H9 (cell line): ENCODE measurements around the gene RBPJ. TPM values are rescaled to one million over a fixed set of nuclear protein-coding genes. Genes with fewer than 3 reads are reported as not detected.

ENCODE experiments used
- DNase-seq: peaks from one replicate; pipeline ENCODE4 v3.0.0-alpha.2; 2017
- H2AFZ ChIP-seq: one replicate; pipeline ENCODE4 v1.6.1; 2013; ENCODE audit warnings: mild to moderate bottlenecking, low read length, control low read depth, moderate library complexity
- H2AK5ac ChIP-seq: 2 replicates; pipeline ENCODE4 v1.6.1; 2013; ENCODE audit warnings: low read length, control low read depth, mixed read lengths; ENCODE audit not compliant: insufficient read length
- H2BK120ac ChIP-seq: one replicate; pipeline ENCODE4 v1.6.1; 2013; ENCODE audit warnings: low read depth, mild to moderate bottlenecking, low read length, control low read depth, inconsistent platforms; ENCODE audit not compliant: poor library complexity, severe bottlenecking
- H2BK12ac ChIP-seq: 2 replicates; pipeline ENCODE4 v1.6.1; 2013; ENCODE audit warnings: low read length, control low read depth, mixed read lengths, low read depth; ENCODE audit not compliant: insufficient read length
- H2BK15ac ChIP-seq: 2 replicates; pipeline ENCODE4 v1.6.1; 2013; ENCODE audit warnings: low read depth, low read length, control low read depth
- H2BK20ac ChIP-seq: one replicate; pipeline ENCODE4 v1.6.1; 2013; ENCODE audit warnings: low read depth, mild to moderate bottlenecking, low read length, control low read depth, inconsistent platforms; ENCODE audit not compliant: poor library complexity, severe bottlenecking
- H2BK5ac ChIP-seq: 2 replicates; pipeline ENCODE4 v1.6.1; 2013; ENCODE audit warnings: low read length, control low read depth, mixed read lengths; ENCODE audit not compliant: insufficient read length
- H3K14ac ChIP-seq: 2 replicates; pipeline ENCODE4 v1.6.1; 2013; ENCODE audit warnings: low read length, control low read depth; ENCODE audit not compliant: insufficient read depth
- H3K18ac ChIP-seq: 2 replicates; pipeline ENCODE4 v1.6.1; 2013; ENCODE audit warnings: low read depth, mild to moderate bottlenecking, mixed read lengths, low read length, control low read depth; ENCODE audit not compliant: insufficient read length
- H3K23ac ChIP-seq: 2 replicates; pipeline ENCODE4 v1.6.1; 2013; ENCODE audit warnings: low read length, control low read depth, mixed read lengths, low read depth; ENCODE audit not compliant: insufficient read length
- H3K23me2 ChIP-seq: 2 replicates; pipeline ENCODE4 v1.6.1; 2013; ENCODE audit warnings: low read depth, mild to moderate bottlenecking, mixed read lengths, low read length, control low read depth; ENCODE audit not compliant: insufficient read length, poor library complexity, severe bottlenecking
- H3K27ac ChIP-seq: 2 replicates; pipeline ENCODE4 v1.5.1; 2013; ENCODE audit warnings: low read length, control low read depth, mixed read lengths, low read depth; ENCODE audit not compliant: insufficient read length
- H3K27me3 ChIP-seq: 2 replicates; pipeline ENCODE4 v1.6.1; 2013; ENCODE audit warnings: low read length, control low read depth, inconsistent platforms; ENCODE audit not compliant: insufficient read depth
- H3K4ac ChIP-seq: 2 replicates; pipeline ENCODE4 v1.6.1; 2013; ENCODE audit warnings: low read depth, mild to moderate bottlenecking, control low read depth, inconsistent platforms, low read length, moderate library complexity
- H3K4me1 ChIP-seq: 2 replicates; pipeline ENCODE4 v1.6.1; 2013; ENCODE audit warnings: low read length, control low read depth, inconsistent platforms; ENCODE audit not compliant: insufficient read depth
- H3K4me2 ChIP-seq: 2 replicates; pipeline ENCODE4 v1.6.1; 2013; ENCODE audit warnings: low read length, control low read depth, mixed read lengths; ENCODE audit not compliant: insufficient read length, insufficient read depth
- H3K56ac ChIP-seq: 2 replicates; pipeline ENCODE4 v1.6.1; 2013; ENCODE audit warnings: low read depth, mild to moderate bottlenecking, mixed read lengths, low read length, control low read depth; ENCODE audit not compliant: insufficient read length
- H3K79me1 ChIP-seq: 2 replicates; pipeline ENCODE4 v1.6.1; 2013; ENCODE audit warnings: low read depth, mild to moderate bottlenecking, moderate library complexity, low read length, control low read depth, inconsistent platforms; ENCODE audit not compliant: insufficient read depth, poor library complexity, severe bottlenecking
- H3K79me2 ChIP-seq: 2 replicates; pipeline ENCODE4 v1.6.1; 2013; ENCODE audit warnings: low read length, control low read depth, inconsistent platforms; ENCODE audit not compliant: insufficient read depth
- H3K9ac ChIP-seq: 2 replicates; pipeline ENCODE4 v1.6.1; 2013; ENCODE audit warnings: low read length, control low read depth, mixed read lengths; ENCODE audit not compliant: insufficient read length; ENCODE audit errors: extremely low read depth
- H3K9me3 ChIP-seq: one replicate; pipeline ENCODE4 v1.6.1; 2013; ENCODE audit warnings: low read depth, low read length, inconsistent platforms; ENCODE audit not compliant: control insufficient read depth
- H3T11ph ChIP-seq: one replicate; pipeline ENCODE4 v1.6.1; 2013; ENCODE audit warnings: mild to moderate bottlenecking, low read length, control low read depth, inconsistent platforms
- H4K20me1 ChIP-seq: one replicate; pipeline ENCODE4 v1.6.1; 2013; ENCODE audit not compliant: control insufficient read depth, insufficient read length, insufficient read depth
- H4K5ac ChIP-seq: 2 replicates; pipeline ENCODE4 v1.6.1; 2013; ENCODE audit warnings: low read depth, mild to moderate bottlenecking, mixed read lengths, low read length, control low read depth; ENCODE audit not compliant: insufficient read length
- H4K8ac ChIP-seq: replicated peaks from 2 replicates; pipeline ENCODE4 v1.6.1; 2013; ENCODE audit warnings: low read length, control low read depth, mixed read lengths, low read depth; ENCODE audit not compliant: insufficient read length
- H4K91ac ChIP-seq: 2 replicates; pipeline ENCODE4 v1.6.1; 2013; ENCODE audit warnings: low read depth, mild to moderate bottlenecking, moderate library complexity, mixed read lengths, low read length, control low read depth; ENCODE audit not compliant: insufficient read length
- H3K27ac Mint-ChIP-seq, 3 experiments: 2 replicates in 2 of 3; 3 replicates in 1 of 3; pipeline ENCODE4 v1.8.0; 2020 to 2021; ENCODE audit warnings: mixed read lengths in 3 of 3, mild to moderate bottlenecking in 1 of 3, moderate library complexity in 1 of 3
- H3K27me3 Mint-ChIP-seq: 2 replicates; pipeline ENCODE4 v1.8.0; 2021; ENCODE audit warnings: low read depth, mild to moderate bottlenecking, moderate library complexity, mixed read lengths
- H3K36me3 Mint-ChIP-seq, 3 experiments: 2 replicates in 2 of 3; 3 replicates in 1 of 3; pipeline ENCODE4 v1.8.0; 2020 to 2021; ENCODE audit warnings: low read depth in 3 of 3, mixed read lengths in 3 of 3; ENCODE audit not compliant: insufficient read depth in 1 of 3
- H3K4me1 Mint-ChIP-seq, 2 experiments: 2 replicates each; pipeline ENCODE4 v1.8.0; 2020; ENCODE audit warnings: mixed read lengths in 2 of 2
- H3K4me3 Mint-ChIP-seq, 2 experiments: 2 replicates in 1 of 2; 3 replicates in 1 of 2; pipeline ENCODE4 v1.8.0; 2020 to 2021; ENCODE audit warnings: mild to moderate bottlenecking in 2 of 2, mixed read lengths in 2 of 2, moderate library complexity in 1 of 2
- H3K9me3 Mint-ChIP-seq, 2 experiments: 2 replicates in 1 of 2; 3 replicates in 1 of 2; pipeline ENCODE4 v1.8.0; 2020; ENCODE audit warnings: mild to moderate bottlenecking in 2 of 2, mixed read lengths in 2 of 2, moderate library complexity in 1 of 2
- WGBS: extraction: QIAGEN DNeasy Blood & Tissue Kit; methylation state at CpG from one replicate; pipeline ENCODE4 v1.1.7; 2013; ENCODE audit warnings: missing lambda C conversion rate, low lambda C conversion rate, mixed read lengths; ENCODE audit not compliant: insufficient read length; ENCODE audit errors: extremely low coverage; 5-methylcytosine and 5-hydroxymethylcytosine counted together
- total RNA-seq: library from RNA; stranded (reverse); gene quantifications from 2 replicates; pipeline ENCODE4 v1.2.1, GENCODE V29; 2021
- TF ChIP-seq, protein P1 (sequence below): fragments of 200-600 bp; sonication (generic); conservative IDR thresholded peaks from 3 replicates; pipeline ENCODE4 v1.8.0; 2021; ENCODE audit warnings: antibody characterized with exemption, mild to moderate bottlenecking

RBPJ gene
- total RNA-seq, 1 experiment from 2014 or later, result 166 TPM

DNA sequence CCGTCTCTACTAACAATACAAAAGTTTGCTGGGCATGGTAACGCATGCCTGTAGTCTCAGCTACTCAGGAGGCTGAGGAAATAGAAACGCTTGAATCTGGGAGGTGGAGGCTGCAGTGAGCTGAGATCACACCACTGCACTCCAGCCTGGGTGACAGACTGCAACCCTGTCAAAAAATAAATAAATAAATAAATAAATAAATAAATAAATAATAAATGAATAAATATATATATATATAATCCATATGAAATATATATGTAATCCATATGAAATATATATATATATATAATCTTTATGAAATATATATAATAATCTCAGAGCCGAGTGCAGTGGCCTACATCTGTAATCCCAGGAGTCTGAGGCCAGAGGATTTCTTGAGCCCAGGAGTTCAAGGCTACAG, 17.8 kb upstream of the RBPJ start:
- no peaks in the 10 kb centered on the region for H3K79me1 ChIP-seq
- no peak overlapping the region for H3K23ac ChIP-seq
- H3K23me2 ChIP-seq, result no peaks in the 10 kb centered on the region
- H2BK5ac ChIP-seq, result no peak overlapping the region
- H4K91ac ChIP-seq, result no peak overlapping the region
- no peaks in the 10 kb centered on the region for H3K79me2 ChIP-seq
- no peaks in the 10 kb centered on the region; a peak in 2 of 5 replicates for H3K9me3 Mint-ChIP-seq
- no peaks in the 10 kb centered on the region for H4K20me1 ChIP-seq
- H2BK20ac ChIP-seq, result no peak overlapping the region
- no peaks in the 10 kb centered on the region for H3K27me3 ChIP-seq
- DNase-seq, result no peak
- no peak overlapping the region for H4K8ac ChIP-seq
- peaks cover 0 to 4% (median 1%) of the 10 kb centered on the region in 3 experiments; a peak in 3 of 7 replicates for H3K36me3 Mint-ChIP-seq
- no peak overlapping the region for H3K14ac ChIP-seq
- H3K18ac ChIP-seq, result no peak overlapping the region
- H3K4me1 Mint-ChIP-seq, result peaks cover 34 to 36% of the 10 kb centered on the region in 2 experiments
- H3K9me3 ChIP-seq, result no peaks in the 10 kb centered on the region
- no peak overlapping the region for H3T11ph ChIP-seq
- H3K27ac Mint-ChIP-seq, result no peak overlapping the region
- H3K4me2 ChIP-seq, result no peak overlapping the region
- H2AK5ac ChIP-seq, result no peak overlapping the region
- no peak overlapping the region for H3K56ac ChIP-seq
- TF ChIP-seq, protein P1, sequence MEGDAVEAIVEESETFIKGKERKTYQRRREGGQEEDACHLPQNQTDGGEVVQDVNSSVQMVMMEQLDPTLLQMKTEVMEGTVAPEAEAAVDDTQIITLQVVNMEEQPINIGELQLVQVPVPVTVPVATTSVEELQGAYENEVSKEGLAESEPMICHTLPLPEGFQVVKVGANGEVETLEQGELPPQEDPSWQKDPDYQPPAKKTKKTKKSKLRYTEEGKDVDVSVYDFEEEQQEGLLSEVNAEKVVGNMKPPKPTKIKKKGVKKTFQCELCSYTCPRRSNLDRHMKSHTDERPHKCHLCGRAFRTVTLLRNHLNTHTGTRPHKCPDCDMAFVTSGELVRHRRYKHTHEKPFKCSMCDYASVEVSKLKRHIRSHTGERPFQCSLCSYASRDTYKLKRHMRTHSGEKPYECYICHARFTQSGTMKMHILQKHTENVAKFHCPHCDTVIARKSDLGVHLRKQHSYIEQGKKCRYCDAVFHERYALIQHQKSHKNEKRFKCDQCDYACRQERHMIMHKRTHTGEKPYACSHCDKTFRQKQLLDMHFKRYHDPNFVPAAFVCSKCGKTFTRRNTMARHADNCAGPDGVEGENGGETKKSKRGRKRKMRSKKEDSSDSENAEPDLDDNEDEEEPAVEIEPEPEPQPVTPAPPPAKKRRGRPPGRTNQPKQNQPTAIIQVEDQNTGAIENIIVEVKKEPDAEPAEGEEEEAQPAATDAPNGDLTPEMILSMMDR, result no peak
- H3K27me3 Mint-ChIP-seq, result no peaks in the 10 kb centered on the region
- no peak overlapping the region for H2BK12ac ChIP-seq
- no peak overlapping the region for H2BK15ac ChIP-seq
- H3K9ac ChIP-seq, result no peak overlapping the region
- WGBS, result no CpG with 5 or more reads among the region's 4 CpGs
- H4K5ac ChIP-seq, result no peak overlapping the region
- no peak overlapping the region for H3K4ac ChIP-seq
- no peaks in the 10 kb centered on the region; the same call in 1 of the 2 replicates for H3K4me1 ChIP-seq
- H3K27ac ChIP-seq, result no peak overlapping the region
- H3K4me3 Mint-ChIP-seq, result no peak overlapping the region
- no peak overlapping the region for H2AFZ ChIP-seq
- no peak overlapping the region for H2BK120ac ChIP-seq
